ENCODE results near the gene IL3RA.
"Not testable (repeated sequence)": the region's sequence is repeated elsewhere in the genome, so short reads cannot be mapped to it uniquely, and the experiment has no call there.

Gene IL3RA

GRCh38 chrX:1421433-1422134 is 85.0 kb downstream of the IL3RA start:
- DNase-seq (ENCODE audit: low read depth in 2 of 2, low spot score in 1 of 2), result no peak

GRCh38 chrX:1422135-1422465 is 85.5 kb downstream of the IL3RA start:
- no peak for DNase-seq (ENCODE audit: low read depth in 2 of 2, low spot score in 1 of 2)

- DNase-seq (ENCODE audit: low read depth in 2 of 2, low spot score in 1 of 2), result no peak
Observed at GRCh38 chrX:1423215-1423614, 86.6 kb downstream of the IL3RA start.

GRCh38 chrX:1424147-1424851 is 87.7 kb downstream of the IL3RA start:
- no peak for DNase-seq (ENCODE audit: low read depth in 2 of 2, low spot score in 1 of 2)

GRCh38 chrX:1425381-1425780 is 88.8 kb downstream of the IL3RA start:
- DNase-seq (ENCODE audit: low read depth in 2 of 2, low spot score in 1 of 2), result no peak

GRCh38 chrX:1426321-1426720 is 89.7 kb downstream of the IL3RA start:
- not testable (repeated sequence) for DNase-seq (ENCODE audit: low read depth in 2 of 2, low spot score in 1 of 2)

GRCh38 chrX:1427756-1428155 is 91.2 kb downstream of the IL3RA start:
- DNase-seq (ENCODE audit: low read depth in 2 of 2, low spot score in 1 of 2), result no peak

- no peak for DNase-seq (ENCODE audit: low read depth in 2 of 2, low spot score in 1 of 2)
Observed at GRCh38 chrX:1430451-1430850, 93.9 kb downstream of the IL3RA start.

Data from stimulated activated CD8-positive, alpha-beta memory T cell treated with anti-CD3 and anti-CD28 coated beads, Interleukin-4, amount 100 ng/mL, for 4 hours (primary cell).